HCT116 (cell line): ENCODE results near the gene TBC1D14. TPM values are rescaled to one million over a fixed set of nuclear protein-coding genes. Genes with fewer than 3 reads are reported as not detected.

Experiments
- ATAC-seq: fragments of 200-7000 bp; cut with Tn5 transposase; 2 replicates; pipeline ENCODE4 v1.9.1; 2020; ENCODE audit warnings: mild to moderate bottlenecking, moderate library complexity
- BruUV-seq: library from RNA; stranded (reverse); fragments of 400-500 nt; replicated peaks from 2 replicates; lab custom pipeline; 2021; lab: Mats Ljungman, UMichigan
- CTCF ChIA-PET: fragments of 300-600 bp; sonication (Branson Sonifier 250); formaldehyde crosslinking; loops from one replicate; lab custom pipeline; 2021; ENCODE audit warnings: antibody characterized with exemption; lab: Charles Lee
- POLR2A ChIA-PET: fragments of 300-600, 350-600 bp; sonication (Branson Sonifier 250); formaldehyde crosslinking; loops from one replicate; lab custom pipeline; 2021; ENCODE audit warnings: antibody characterized with exemption; lab: Charles Lee
- RAD21 ChIA-PET, 2 experiments: fragments of 300-600 bp; sonication (Branson Sonifier 250); formaldehyde crosslinking; loops; one replicate each; lab custom pipeline; 2023; ENCODE audit warnings: low total read pairs in 2 of 2; ENCODE audit not compliant: uncharacterized antibody in 2 of 2, unreplicated experiment in 2 of 2, low non-redundant PET in 1 of 2; lab: Charles Lee
- DNase-seq: peaks from one replicate; pipeline ENCODE4 v3.0.0-alpha.2; 2010; ENCODE audit warnings: low read depth, low spot score
- H2AFZ ChIP-seq: fragments of 200-600 bp; shearing (Covaris generic), sonication (generic); 2 replicates; pipeline ENCODE4 v1.6.1; 2017; ENCODE audit warnings: low read depth, mixed run types, mixed read lengths, antibody characterized with exemption, low read length; ENCODE audit not compliant: poor library complexity, severe bottlenecking
- H3K27ac ChIP-seq: 2 replicates; pipeline ENCODE4 v1.5.1; 2012; ENCODE audit warnings: low read depth, low read length
- H3K27me3 ChIP-seq: fragments of 200-600 bp; sonication (generic); 2 replicates; pipeline ENCODE4 v1.6.1; 2016; ENCODE audit warnings: mixed run types, low read length, mixed read lengths; ENCODE audit not compliant: insufficient read depth
- H3K36me3 ChIP-seq, 2 experiments: fragments of 200-500 bp in 1 of 2; fragments of 200-600 bp in 1 of 2; sonication (Bioruptor generic) in 1 of 2; sonication (generic) in 1 of 2; 2 replicates each; pipeline versions ENCODE4 v1.5.1 to v1.6.1; 2014 to 2016; ENCODE audit warnings: low read length in 2 of 2, inconsistent platforms in 1 of 2, mixed read lengths in 1 of 2, mixed run types in 1 of 2; ENCODE audit not compliant: insufficient read depth in 2 of 2, control insufficient read depth in 1 of 2
- H3K4me1 ChIP-seq, 2 experiments: fragments of 200-600 bp in 1 of 2; sonication (generic) in 1 of 2; 2 replicates each; pipeline versions ENCODE4 v1.5.1 to v1.6.1; 2012 to 2017; ENCODE audit warnings: low read length in 2 of 2, inconsistent platforms in 1 of 2, mild to moderate bottlenecking in 1 of 2, mixed read lengths in 1 of 2, mixed run types in 1 of 2, moderate library complexity in 1 of 2; ENCODE audit not compliant: insufficient read depth in 2 of 2, control insufficient read depth in 1 of 2
- H3K4me2 ChIP-seq: fragments of 200-600 bp; sonication (generic); 2 replicates; pipeline ENCODE4 v1.6.1; 2017; ENCODE audit warnings: mixed run types, low read length, mixed read lengths
- H3K4me3 ChIP-seq, 2 experiments: fragments of 200-600 bp in 1 of 2; sonication (generic) in 1 of 2; replicated peaks in 1 of 2; 2 replicates each; pipeline ENCODE4 v1.5.1; 2011 to 2016; ENCODE audit warnings: low read length in 2 of 2, control low read depth in 1 of 2, low read depth in 1 of 2, mild to moderate bottlenecking in 1 of 2, mixed read lengths in 1 of 2, mixed run types in 1 of 2
- H3K79me2 ChIP-seq: fragments of 200-600 bp; sonication (generic); 2 replicates; pipeline ENCODE4 v1.6.1; 2017; ENCODE audit warnings: mild to moderate bottlenecking, mixed run types, low read length, moderate library complexity, mixed read lengths; ENCODE audit not compliant: insufficient read depth
- H3K9ac ChIP-seq: fragments of 200-600 bp; sonication (generic); 2 replicates; pipeline ENCODE4 v1.6.1; 2016; ENCODE audit warnings: low read length, mixed read lengths
- H3K9me2 ChIP-seq: fragments of 200-600 bp; sonication (generic), shearing (Covaris generic); 2 replicates; pipeline ENCODE4 v1.6.1; 2017; ENCODE audit warnings: mixed run types, mild to moderate bottlenecking, moderate library complexity; ENCODE audit not compliant: insufficient read depth
- H3K9me3 ChIP-seq, 2 experiments: fragments of 200-500 bp in 1 of 2; fragments of 200-600 bp in 1 of 2; sonication (Bioruptor generic) in 1 of 2; sonication (generic) in 1 of 2; 2 replicates each; pipeline ENCODE4 v1.6.1; 2014 to 2017; ENCODE audit warnings: low read length in 2 of 2, mixed read lengths in 2 of 2, inconsistent platforms in 1 of 2, low read depth in 1 of 2, mild to moderate bottlenecking in 1 of 2, mixed run types in 1 of 2, moderate library complexity in 1 of 2; ENCODE audit not compliant: control insufficient read depth in 1 of 2, insufficient read depth in 1 of 2
- H4K20me1 ChIP-seq: fragments of 200-600 bp; sonication (generic), shearing (Covaris generic); 2 replicates; pipeline ENCODE4 v1.6.1; 2017; ENCODE audit warnings: mixed run types, mild to moderate bottlenecking, moderate library complexity; ENCODE audit not compliant: insufficient read depth
- ATF3 ChIP-seq: IDR thresholded peaks from 2 replicates; pipeline ENCODE4 v1.6.1; 2012
- CBX3 ChIP-seq: IDR thresholded peaks from 2 replicates; pipeline ENCODE4 v1.6.1; 2012; ENCODE audit warnings: low read depth
- CTCF ChIP-seq, 3 experiments: fragments of 200-600 bp in 1 of 3; sonication (generic) in 1 of 3; IDR thresholded peaks in 2 of 3; conservative IDR thresholded peaks in 1 of 3; 2 replicates each; pipeline ENCODE4 v1.5.1; 2012 to 2017; ENCODE audit warnings: low read depth in 2 of 3, low read length in 2 of 3, antibody characterized with exemption in 1 of 3, borderline replicate concordance in 1 of 3, control low read depth in 1 of 3, mild to moderate bottlenecking in 1 of 3, mixed read lengths in 1 of 3, mixed run types in 1 of 3, moderate library complexity in 1 of 3; ENCODE audit not compliant: insufficient read depth in 1 of 3
- EGR1 ChIP-seq: IDR thresholded peaks from 2 replicates; pipeline ENCODE4 v1.6.1; 2012; ENCODE audit warnings: low read depth
- FOSL1 ChIP-seq: IDR thresholded peaks from 2 replicates; pipeline ENCODE4 v1.6.1; 2012; ENCODE audit warnings: low read depth
- JUND ChIP-seq: IDR thresholded peaks from 2 replicates; pipeline ENCODE4 v1.6.1; 2012
- POLR2A ChIP-seq: IDR thresholded peaks from 2 replicates; pipeline ENCODE4 v1.7.0; 2011; ENCODE audit warnings: borderline replicate concordance; ENCODE audit not compliant: insufficient read depth, insufficient read length; ENCODE audit errors: extremely low read depth
- POLR2AphosphoS5 ChIP-seq: IDR thresholded peaks from 2 replicates; pipeline ENCODE4 v1.6.1; 2011; ENCODE audit warnings: mild to moderate bottlenecking, low read depth, low read length, moderate library complexity
- RAD21 ChIP-seq: IDR thresholded peaks from 2 replicates; pipeline ENCODE4 v1.6.1; 2012; ENCODE audit warnings: low read depth, mild to moderate bottlenecking
- intact Hi-C: fragments of 100-400 bp; cut with micrococcal nuclease; formaldehyde crosslinking; loops from 2 replicates; pipeline ENCODE4 v1.10.0; 2022
- total RNA-seq: library from RNA; stranded (reverse); gene quantifications from one replicate; pipeline ENCODE4 v1.2.1, GENCODE V29; 2021; ENCODE audit not compliant: unreplicated experiment

TBC1D14 gene
- total RNA-seq, 1 experiment from 2014 or later: 62.9 TPM

DNA sequence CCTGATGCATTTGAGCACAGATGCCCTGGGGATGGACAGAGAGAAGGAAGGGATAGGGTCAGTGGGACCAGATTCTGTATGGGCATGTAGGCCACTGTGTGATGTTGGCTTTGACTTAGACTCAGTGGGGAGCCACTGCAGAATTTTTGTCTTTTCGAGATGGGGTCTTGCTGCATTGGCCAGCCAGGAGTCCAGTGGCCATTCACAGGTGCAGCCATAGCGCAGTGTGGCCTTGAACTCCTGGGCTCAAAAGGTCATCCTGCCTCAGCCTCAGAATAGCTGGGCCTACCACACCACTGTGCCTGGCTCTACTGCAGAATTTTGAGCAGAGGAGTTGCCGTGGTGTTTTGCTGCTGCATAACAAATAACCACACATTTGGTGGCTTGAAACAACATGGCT is 22.8 kb downstream of the TBC1D14 start:
- Histone ChIP-seq H3K79me2 (peaks cover 21% of the 10 kb centered on the region), H3K36me3 (no peaks in the 10 kb centered on the region; a peak in 1 of 4 replicates), H3K27ac (no peak overlapping the region), H3K9me2 (no peaks in the 10 kb centered on the region), H2AFZ (no peak overlapping the region), H3K4me1 (no peaks in the 10 kb centered on the region), H3K9me3 (no peaks in the 10 kb centered on the region), H3K4me3 (no peak overlapping the region), H3K27me3 (no peaks in the 10 kb centered on the region), H3K9ac (no peak overlapping the region), H4K20me1 (no peaks in the 10 kb centered on the region), H3K4me2 (no peak overlapping the region)
- ATAC-seq (no peak), DNase-seq (no peak)
- POLR2A ChIA-PET: no interaction called here
- CTCF ChIA-PET: no interaction called here
- RAD21 ChIA-PET: no interaction called here
- no peak for TF ChIP-seq CBX3
- no TSS peak for BruUV-seq
- intact Hi-C loops: no loop called here

DNA sequence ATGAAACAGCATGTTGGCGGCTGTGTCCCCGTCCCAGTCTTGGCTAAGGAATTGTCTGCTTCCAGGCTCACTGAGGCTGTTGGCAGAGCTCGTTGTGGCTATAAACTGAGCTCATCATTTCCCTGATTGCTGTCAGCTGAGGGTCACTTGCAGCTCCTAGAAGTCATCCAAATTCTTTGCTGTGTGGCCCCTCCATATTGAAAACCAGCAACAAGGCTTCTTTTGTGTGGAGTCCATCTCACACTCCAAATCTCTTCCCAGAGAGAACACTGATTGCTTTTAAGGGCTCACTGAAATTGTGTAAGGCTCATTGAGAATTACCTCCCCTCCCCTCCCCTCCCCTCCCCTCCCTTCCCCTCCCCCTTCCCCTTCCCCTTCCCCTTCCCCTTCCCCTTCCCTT is 23.3 kb downstream of the TBC1D14 start:
- ChIA-PET CTCF (no interaction called here), POLR2A (no interaction called here), RAD21 (no interaction called here)
- H4K20me1 ChIP-seq: no peaks in the 10 kb centered on the region
- peaks cover 17% of the 10 kb centered on the region for H3K79me2 ChIP-seq
- no peak overlapping the region for H3K4me3 ChIP-seq
- no peaks in the 10 kb centered on the region for H3K9me3 ChIP-seq
- TF ChIP-seq EGR1: no peak
- no peak for TF ChIP-seq POLR2AphosphoS5
- no peak for TF ChIP-seq FOSL1
- TF ChIP-seq ATF3: no peak
- no peak for TF ChIP-seq JUND
- no peak for TF ChIP-seq POLR2A
- TF ChIP-seq RAD21: no peak
- no peak for TF ChIP-seq CBX3
- no peak for TF ChIP-seq CTCF (IDR thresholded peaks at IDR 0.05 in 2 of 3, conservative IDR thresholded peaks at IDR 0.05 in 1 of 3; ENCODE audit: borderline replicate concordance in 1 of 3, insufficient read depth in 1 of 3, low read depth in 2 of 3, low read length in 2 of 3)
- H3K4me1 ChIP-seq: no peaks in the 10 kb centered on the region
- BruUV-seq: no TSS peak
- intact Hi-C loops: no loop called here
- no peaks in the 10 kb centered on the region for H3K27me3 ChIP-seq
- H3K36me3 ChIP-seq: no peaks in the 10 kb centered on the region; a peak in 1 of 4 replicates
- no peak for DNase-seq
- no peak overlapping the region for H2AFZ ChIP-seq
- ATAC-seq: no peak
- no peak overlapping the region for H3K27ac ChIP-seq
- no peaks in the 10 kb centered on the region for H3K9me2 ChIP-seq
- H3K9ac ChIP-seq: no peak overlapping the region
- no peak overlapping the region for H3K4me2 ChIP-seq
